HUES64 (cell line): Measurements from ENCODE around the gene APLP1.

ENCODE experiments used
- H3K27ac ChIP-seq: 2 replicates; pipeline ENCODE4 v1.7.0; 2013; ENCODE audit warnings: low read depth, low read length, inconsistent platforms
- H3K27me3 ChIP-seq: 2 replicates; pipeline ENCODE4 v1.6.1; 2013; ENCODE audit warnings: mild to moderate bottlenecking, low read length; ENCODE audit not compliant: insufficient read depth
- H3K36me3 ChIP-seq: 2 replicates; pipeline ENCODE4 v1.6.1; 2013; ENCODE audit warnings: mild to moderate bottlenecking, low read length; ENCODE audit not compliant: insufficient read depth
- H3K4me1 ChIP-seq: 2 replicates; pipeline ENCODE4 v1.6.1; 2013; ENCODE audit warnings: mild to moderate bottlenecking, low read length, moderate library complexity; ENCODE audit not compliant: insufficient read depth
- H3K4me3 ChIP-seq: 2 replicates; pipeline ENCODE4 v1.5.1; 2013; ENCODE audit warnings: mild to moderate bottlenecking, low read length, moderate library complexity
- H3K9ac ChIP-seq: 2 replicates; pipeline ENCODE4 v1.6.1; 2013; ENCODE audit warnings: mild to moderate bottlenecking, low read depth, low read length
- H3K9me3 ChIP-seq: 2 replicates; pipeline ENCODE4 v1.6.1; 2013; ENCODE audit warnings: low read depth, low read length; ENCODE audit not compliant: insufficient read depth
- WGBS: fragments of 150-250, 120-280 bp; methylation state at CpG from one replicate; pipeline ENCODE4 v1.1.7; 2013; ENCODE audit warnings: missing lambda C conversion rate; 5-methylcytosine and 5-hydroxymethylcytosine counted together

The APLP1 gene

DNA sequence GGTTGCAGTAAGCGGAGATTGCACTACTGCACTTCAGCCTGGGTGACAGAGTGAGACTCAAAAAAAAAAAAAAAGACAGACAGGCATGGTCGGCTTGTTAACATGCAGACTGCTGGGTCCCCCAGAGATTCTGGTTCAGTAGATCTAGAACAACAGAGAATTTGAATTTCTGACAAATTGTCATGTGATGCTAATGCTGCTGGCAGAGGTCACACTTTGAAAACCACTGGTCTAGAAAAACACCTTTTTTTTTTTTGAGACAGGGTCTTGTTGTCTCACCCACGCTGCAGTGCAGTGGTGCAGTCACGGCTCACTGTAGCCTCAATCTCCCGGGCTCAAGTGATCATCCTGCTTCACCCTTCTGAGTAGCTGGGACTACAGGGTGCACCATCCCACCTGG, 60.1 kb downstream of the APLP1 start:
- 87% methylated on average over 5 of the region's 5 CpGs for WGBS
- Histone ChIP-seq H3K4me3 (no peak overlapping the region), H3K9me3 (peaks cover 5% of the 10 kb centered on the region; the same call in 1 of the 2 replicates), H3K36me3 (no peaks in the 10 kb centered on the region), H3K27ac (no peak overlapping the region), H3K27me3 (no peaks in the 10 kb centered on the region), H3K4me1 (peaks cover 9% of the 10 kb centered on the region), H3K9ac (no peak overlapping the region)
